NT2/D1 (cell line): ENCODE measurements around the gene OGT.

ENCODE experiments used
- YY1 ChIP-seq: IDR thresholded peaks from 2 replicates; pipeline ENCODE4 v1.6.1; 2011; ENCODE audit not compliant: insufficient read length, insufficient read depth
- ZNF274 ChIP-seq: IDR thresholded peaks from 2 replicates; pipeline ENCODE4 v1.6.1; 2011; ENCODE audit warnings: mild to moderate bottlenecking, low read depth, low read length

- TF ChIP-seq YY1 (no peak), ZNF274 (no peak)
Measured at GRCh38 chrX:71533516-71533850, 579 bp downstream of the OGT start.
